Immature natural killer cell (primary cell): ENCODE data around the gene SAPCD2. TPM values are rescaled to one million over a fixed set of nuclear protein-coding genes. Genes with fewer than 3 reads are reported as not detected.
A peak's percentile ranks its signal among the peaks of the same experiment; 100 is the strongest.

Source experiments
- DNase-seq, 3 donors: peaks; one replicate each; pipeline ENCODE4 v3.0.0; 2022; ENCODE audit warnings: mixed read lengths in 1 of 3
- H3K27ac Mint-ChIP-seq, 6 donors: one replicate each; pipeline ENCODE4 v1.8.0; 2020; ENCODE audit warnings: mixed read lengths in 6 of 6, mild to moderate bottlenecking in 5 of 6, inconsistent platforms in 4 of 6, moderate library complexity in 3 of 6
- H3K27me3 Mint-ChIP-seq, 3 donors: one replicate each; pipeline ENCODE4 v1.8.0; 2020 to 2021; ENCODE audit warnings: low read depth in 3 of 3, mild to moderate bottlenecking in 3 of 3, mixed read lengths in 3 of 3, moderate library complexity in 3 of 3, inconsistent platforms in 1 of 3
- H3K36me3 Mint-ChIP-seq, 3 donors: one replicate each; pipeline ENCODE4 v1.8.0; 2020; ENCODE audit warnings: mixed read lengths in 3 of 3, inconsistent platforms in 2 of 3, mild to moderate bottlenecking in 2 of 3
- H3K4me1 Mint-ChIP-seq, 2 donors: one replicate each; pipeline ENCODE4 v1.8.0; 2020; ENCODE audit warnings: inconsistent platforms in 2 of 2, mild to moderate bottlenecking in 2 of 2, mixed read lengths in 2 of 2, moderate library complexity in 1 of 2
- H3K4me3 Mint-ChIP-seq, 5 donors: one replicate each; pipeline ENCODE4 v1.8.0; 2020; ENCODE audit warnings: mild to moderate bottlenecking in 5 of 5, mixed read lengths in 5 of 5, inconsistent platforms in 3 of 5, moderate library complexity in 3 of 5
- H3K9me3 Mint-ChIP-seq, 6 donors: one replicate each; pipeline ENCODE4 v1.8.0; 2020; ENCODE audit warnings: mild to moderate bottlenecking in 6 of 6, mixed read lengths in 6 of 6, inconsistent platforms in 4 of 6, moderate library complexity in 3 of 6
- polyA plus RNA-seq, 3 donors: library from polyadenylated mRNA; unstranded; fragments of 300-500 nt; fragmentation: Illumina TruSeq; gene quantifications; one replicate each; pipeline ENCODE4 v1.2.3, GENCODE V29; 2021

The SAPCD2 gene
- polyA plus RNA-seq, 3 donors from 2014 or later: 0.06 to 0.95 (median 0.39) TPM

- Mint-ChIP-seq H3K36me3 (no peaks in the 10 kb centered on the region), H3K4me3 (peak overlapping the region; percentile 88 to 91 (median 88)), H3K27me3 (peaks cover 8 to 19% (median 16%) of the 10 kb centered on the region in 3 donors), H3K27ac (peak overlapping the region; percentile 76 to 96 (median 94)), H3K4me1 (peaks cover 51 to 57% of the 10 kb centered on the region in 2 donors), H3K9me3 (no peaks in the 10 kb centered on the region)
- peak; percentile 72 to 78 (median 77) for DNase-seq
Measured at GRCh38 chr9:137028263-137029057, 41.9 kb downstream of the SAPCD2 start.

GRCh38 chr9:137027369-137028262, 42.7 kb downstream of the SAPCD2 start, which contains the start of gene ABCA2:
ABCA2 (minus strand) TSS chr9:137028237; CDS start chr9:137028140, 97 bp downstream.
- H3K27me3 Mint-ChIP-seq: peaks cover 8 to 19% (median 16%) of the 10 kb centered on the region in 3 donors
- no peak for DNase-seq
- H3K36me3 Mint-ChIP-seq: no peaks in the 10 kb centered on the region
- peak within 1 kb of the TSS; percentile 89 to 96 (median 94) for H3K27ac Mint-ChIP-seq
- H3K4me3 Mint-ChIP-seq: peak within 1 kb of the TSS; percentile 88 to 92 (median 90)
- peaks cover 43 to 49% of the 10 kb centered on the region in 2 donors for H3K4me1 Mint-ChIP-seq
- no peaks in the 10 kb centered on the region for H3K9me3 Mint-ChIP-seq

GRCh38 chr9:137026828-137027227, 43.5 kb downstream of the SAPCD2 start:
- H3K27ac Mint-ChIP-seq: peak overlapping the region in 4 of 6 donors; percentile 26 to 90 (median 80)
- H3K27me3 Mint-ChIP-seq: peaks cover 7 to 19% (median 16%) of the 10 kb centered on the region in 3 donors
- no peaks in the 10 kb centered on the region for H3K9me3 Mint-ChIP-seq
- H3K4me1 Mint-ChIP-seq: peaks cover 40 to 47% of the 10 kb centered on the region in 2 donors
- no peak for DNase-seq
- H3K36me3 Mint-ChIP-seq: peaks cover 0 to 3% (median 0%) of the 10 kb centered on the region in 3 donors
- H3K4me3 Mint-ChIP-seq: peak overlapping the region; percentile 85 to 92 (median 90)

GRCh38 chr9:137026384-137026783, 44.0 kb downstream of the SAPCD2 start:
- DNase-seq: no peak
- peaks cover 6 to 19% (median 16%) of the 10 kb centered on the region in 3 donors for H3K27me3 Mint-ChIP-seq
- H3K27ac Mint-ChIP-seq: peak overlapping the region in 3 of 6 donors; percentile 26 to 81 (median 79)

GRCh38 chr9:137025517-137025966, 44.8 kb downstream of the SAPCD2 start:
- Mint-ChIP-seq H3K36me3 (peaks cover 0 to 4% (median 0%) of the 10 kb centered on the region in 3 donors), H3K4me1 (peaks cover 32 to 40% of the 10 kb centered on the region in 2 donors), H3K27me3 (peaks cover 2 to 16% (median 10%) of the 10 kb centered on the region in 3 donors), H3K27ac (no peak overlapping the region), H3K9me3 (no peaks in the 10 kb centered on the region), H3K4me3 (no peak overlapping the region)
- peak in 1 of 3 donors; percentile 35 for DNase-seq

More at GRCh38 chr9:137026384-137026783, 44.0 kb downstream of the SAPCD2 start:
- H3K36me3 Mint-ChIP-seq: peaks cover 0 to 4% (median 0%) of the 10 kb centered on the region in 3 donors
- no peaks in the 10 kb centered on the region for H3K9me3 Mint-ChIP-seq
- H3K4me1 Mint-ChIP-seq: peaks cover 38 to 45% of the 10 kb centered on the region in 2 donors
- peak overlapping the region; percentile 46 to 92 (median 90) for H3K4me3 Mint-ChIP-seq

GRCh38 chr9:137023583-137023991, 46.8 kb downstream of the SAPCD2 start:
- H3K27ac Mint-ChIP-seq: no peak overlapping the region

GRCh38 chr9:137023157-137023556, 47.2 kb downstream of the SAPCD2 start:
- H3K4me3 Mint-ChIP-seq: no peak overlapping the region
- peaks cover 0 to 8% (median 0%) of the 10 kb centered on the region in 3 donors for H3K36me3 Mint-ChIP-seq
- no peaks in the 10 kb centered on the region for H3K9me3 Mint-ChIP-seq
- no peak for DNase-seq
- H3K27ac Mint-ChIP-seq: no peak overlapping the region
- H3K27me3 Mint-ChIP-seq: peaks cover 0 to 2% (median 2%) of the 10 kb centered on the region in 3 donors
- H3K4me1 Mint-ChIP-seq: peaks cover 17 to 22% of the 10 kb centered on the region in 2 donors

More at GRCh38 chr9:137023583-137023991, 46.8 kb downstream of the SAPCD2 start:
- Mint-ChIP-seq H3K4me1 (peaks cover 17 to 22% of the 10 kb centered on the region in 2 donors), H3K9me3 (no peaks in the 10 kb centered on the region), H3K27me3 (peaks cover 0 to 3% (median 2%) of the 10 kb centered on the region in 3 donors), H3K36me3 (peaks cover 0 to 8% (median 0%) of the 10 kb centered on the region in 3 donors), H3K4me3 (no peak overlapping the region)
- no peak for DNase-seq

- Mint-ChIP-seq H3K4me1 (peaks cover 17 to 22% of the 10 kb centered on the region in 2 donors), H3K9me3 (no peaks in the 10 kb centered on the region), H3K27ac (no peak overlapping the region), H3K4me3 (no peak overlapping the region), H3K36me3 (peaks cover 0 to 8% (median 0%) of the 10 kb centered on the region in 3 donors), H3K27me3 (peaks cover 0 to 2% (median 2%) of the 10 kb centered on the region in 3 donors)
- no peak for DNase-seq
Measured at GRCh38 chr9:137022662-137023008, 47.7 kb downstream of the SAPCD2 start.

- Mint-ChIP-seq H3K4me1 (peaks cover 13 to 20% of the 10 kb centered on the region in 2 donors), H3K27ac (peak overlapping the region in 5 of 6 donors; percentile 34 to 83 (median 78)), H3K4me3 (no peak overlapping the region), H3K36me3 (peaks cover 0 to 8% (median 0%) of the 10 kb centered on the region in 3 donors), H3K27me3 (no peaks in the 10 kb centered on the region), H3K9me3 (no peaks in the 10 kb centered on the region)
- peak; percentile 44 to 58 (median 53) for DNase-seq
Measured at GRCh38 chr9:137021979-137022661, 48.2 kb downstream of the SAPCD2 start.

- Mint-ChIP-seq H3K27ac (peak overlapping the region in 4 of 6 donors; percentile 34 to 83 (median 80)), H3K36me3 (peaks cover 0 to 13% (median 4%) of the 10 kb centered on the region in 3 donors)
- no peak for DNase-seq
Measured at GRCh38 chr9:137021568-137021978, 48.8 kb downstream of the SAPCD2 start.

GRCh38 chr9:137020771-137021567, 49.4 kb downstream of the SAPCD2 start:
- Mint-ChIP-seq H3K4me1 (peaks cover 6 to 11% of the 10 kb centered on the region in 2 donors), H3K27me3 (peaks cover 0 to 1% (median 0%) of the 10 kb centered on the region in 3 donors), H3K9me3 (no peaks in the 10 kb centered on the region), H3K4me3 (no peak overlapping the region), H3K27ac (no peak overlapping the region), H3K36me3 (peaks cover 0 to 13% (median 4%) of the 10 kb centered on the region in 3 donors)
- no peak for DNase-seq

More at GRCh38 chr9:137021568-137021978, 48.8 kb downstream of the SAPCD2 start:
- Mint-ChIP-seq H3K4me3 (no peak overlapping the region), H3K4me1 (peaks cover 8 to 14% of the 10 kb centered on the region in 2 donors), H3K27me3 (peaks cover 0 to 1% (median 0%) of the 10 kb centered on the region in 3 donors), H3K9me3 (no peaks in the 10 kb centered on the region)
